Measurements from ENCODE around the gene ALDH1A1. TPM values are rescaled to one million over a fixed set of nuclear protein-coding genes. Genes with fewer than 3 reads are reported as not detected.

ALDH1A1 gene
- total RNA-seq, 1 donor from 2014 or later = 10.9 TPM

- TF ChIP-seq CTCF (IDR thresholded peaks at IDR 0.05; ENCODE audit: unreplicated experiment) = no peak
Observed at GRCh38 chr9:72884508-72884907, 68.3 kb downstream of the ALDH1A1 start.

GRCh38 chr9:72883875-72884274 lies 69.0 kb downstream of the ALDH1A1 start:
- Mint-ChIP-seq H3K36me3 (no peaks in the 10 kb centered on the region), H3K4me3 (no peak overlapping the region), H3K9me3 (peaks cover 14% of the 10 kb centered on the region), H3K27ac (no peak overlapping the region), H3K4me1 (no peaks in the 10 kb centered on the region), H3K27me3 (ENCODE audit: low read depth) (no peaks in the 10 kb centered on the region)
- no peak for TF ChIP-seq CTCF (IDR thresholded peaks at IDR 0.05; ENCODE audit: unreplicated experiment)
- DNase-seq (ENCODE audit: low spot score in 2 of 2, unreplicated experiment in 2 of 2) = no peak

More at GRCh38 chr9:72884508-72884907, 68.3 kb downstream of the ALDH1A1 start:
- H3K27ac Mint-ChIP-seq = no peak overlapping the region
- H3K9me3 Mint-ChIP-seq = peaks cover 9% of the 10 kb centered on the region
- DNase-seq (ENCODE audit: low spot score in 2 of 2, unreplicated experiment in 2 of 2) = no peak
- no peaks in the 10 kb centered on the region for H3K4me1 Mint-ChIP-seq
- no peaks in the 10 kb centered on the region for H3K36me3 Mint-ChIP-seq
- H3K4me3 Mint-ChIP-seq = no peak overlapping the region
- no peaks in the 10 kb centered on the region for H3K27me3 Mint-ChIP-seq (ENCODE audit: low read depth)

- no peak overlapping the region for H3K27ac Mint-ChIP-seq
- H3K27me3 Mint-ChIP-seq (ENCODE audit: low read depth) = no peaks in the 10 kb centered on the region
- DNase-seq (ENCODE audit: low spot score in 2 of 2, unreplicated experiment in 2 of 2) = no peak
- H3K4me1 Mint-ChIP-seq = no peaks in the 10 kb centered on the region
- H3K9me3 Mint-ChIP-seq = peaks cover 28% of the 10 kb centered on the region
- no peak for TF ChIP-seq CTCF (IDR thresholded peaks at IDR 0.05; ENCODE audit: unreplicated experiment)
- H3K36me3 Mint-ChIP-seq = peaks cover 7% of the 10 kb centered on the region
- no peak overlapping the region for H3K4me3 Mint-ChIP-seq
Observed at GRCh38 chr9:72882117-72882775, 70.6 kb downstream of the ALDH1A1 start.

- TF ChIP-seq CTCF (IDR thresholded peaks at IDR 0.05; ENCODE audit: unreplicated experiment) = no peak
- Mint-ChIP-seq H3K4me1 (no peaks in the 10 kb centered on the region), H3K4me3 (no peak overlapping the region), H3K27ac (no peak overlapping the region), H3K9me3 (peaks cover 23% of the 10 kb centered on the region), H3K27me3 (ENCODE audit: low read depth) (no peaks in the 10 kb centered on the region), H3K36me3 (peaks cover 7% of the 10 kb centered on the region)
- no peak for DNase-seq (ENCODE audit: low spot score in 2 of 2, unreplicated experiment in 2 of 2)
Observed at GRCh38 chr9:72880821-72881220, 72.0 kb downstream of the ALDH1A1 start.

GRCh38 chr9:72875221-72875620 lies 77.6 kb downstream of the ALDH1A1 start:
- no peak for TF ChIP-seq CTCF (IDR thresholded peaks at IDR 0.05; ENCODE audit: unreplicated experiment)
- DNase-seq (ENCODE audit: low spot score in 2 of 2, unreplicated experiment in 2 of 2) = no peak
- H3K27me3 Mint-ChIP-seq (ENCODE audit: low read depth) = no peaks in the 10 kb centered on the region
- H3K4me3 Mint-ChIP-seq = no peak overlapping the region
- H3K36me3 Mint-ChIP-seq = peaks cover 7% of the 10 kb centered on the region
- H3K9me3 Mint-ChIP-seq = peaks cover 23% of the 10 kb centered on the region
- H3K27ac Mint-ChIP-seq = no peak overlapping the region
- peaks cover 23% of the 10 kb centered on the region for H3K4me1 Mint-ChIP-seq

All from mesothelial cell of epicardium (in vitro differentiated cells).